ENCODE measurements around the gene ZMIZ1.

DNA sequence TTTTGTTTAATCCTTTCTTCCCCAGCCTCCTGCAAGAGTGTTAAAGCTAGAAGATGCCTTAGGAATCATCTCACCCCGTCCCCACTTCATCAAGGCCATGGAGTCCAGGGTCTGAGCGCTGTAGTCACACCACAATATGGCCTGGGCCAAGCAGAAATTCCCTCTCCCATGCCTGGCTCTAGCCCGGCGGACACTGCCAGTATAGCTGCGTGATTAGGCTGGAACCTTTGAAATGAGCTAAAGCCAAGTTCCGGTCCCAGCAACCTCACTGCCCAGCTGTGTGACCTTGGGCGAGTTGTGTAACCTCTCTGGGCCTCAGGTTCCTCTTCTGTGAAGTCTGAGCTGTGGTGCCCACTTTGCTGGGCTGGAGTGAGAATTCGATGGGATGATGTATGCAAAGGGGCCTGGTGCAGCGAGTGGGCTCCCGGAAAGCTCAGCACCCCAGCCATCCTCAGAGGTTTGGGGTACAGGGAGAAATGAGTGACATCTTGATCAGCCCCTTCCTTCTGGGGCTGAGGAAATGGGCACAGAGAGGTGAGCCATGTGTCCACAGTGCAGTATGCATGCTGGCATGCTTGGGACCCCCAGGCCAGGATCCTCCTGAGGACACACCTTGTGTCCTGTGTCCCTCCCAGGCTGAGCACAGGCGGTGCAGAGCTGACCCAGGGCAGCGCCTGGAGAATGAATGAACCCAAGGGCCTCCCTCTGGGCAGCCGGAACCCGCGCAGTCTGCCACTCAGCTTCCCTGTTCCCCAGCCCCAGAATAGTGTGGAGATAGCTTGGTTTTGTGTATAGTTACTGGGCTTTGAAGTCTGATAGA is 118.6 kb downstream of the ZMIZ1 start:
- TF ChIP-seq, protein P1, sequence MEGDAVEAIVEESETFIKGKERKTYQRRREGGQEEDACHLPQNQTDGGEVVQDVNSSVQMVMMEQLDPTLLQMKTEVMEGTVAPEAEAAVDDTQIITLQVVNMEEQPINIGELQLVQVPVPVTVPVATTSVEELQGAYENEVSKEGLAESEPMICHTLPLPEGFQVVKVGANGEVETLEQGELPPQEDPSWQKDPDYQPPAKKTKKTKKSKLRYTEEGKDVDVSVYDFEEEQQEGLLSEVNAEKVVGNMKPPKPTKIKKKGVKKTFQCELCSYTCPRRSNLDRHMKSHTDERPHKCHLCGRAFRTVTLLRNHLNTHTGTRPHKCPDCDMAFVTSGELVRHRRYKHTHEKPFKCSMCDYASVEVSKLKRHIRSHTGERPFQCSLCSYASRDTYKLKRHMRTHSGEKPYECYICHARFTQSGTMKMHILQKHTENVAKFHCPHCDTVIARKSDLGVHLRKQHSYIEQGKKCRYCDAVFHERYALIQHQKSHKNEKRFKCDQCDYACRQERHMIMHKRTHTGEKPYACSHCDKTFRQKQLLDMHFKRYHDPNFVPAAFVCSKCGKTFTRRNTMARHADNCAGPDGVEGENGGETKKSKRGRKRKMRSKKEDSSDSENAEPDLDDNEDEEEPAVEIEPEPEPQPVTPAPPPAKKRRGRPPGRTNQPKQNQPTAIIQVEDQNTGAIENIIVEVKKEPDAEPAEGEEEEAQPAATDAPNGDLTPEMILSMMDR (IDR thresholded peaks at IDR 0.05) = no peak
- TF ChIP-seq POLR2A (IDR thresholded peaks at IDR 0.05) = no peak

Measured in body of pancreas (tissue), 4 donors.